OCI-LY3 (cell line): ENCODE results near the gene GABRG3.

ENCODE experiments used
- CTCF ChIP-seq: fragments of 200-600, 300-600 bp; sonication (generic); IDR thresholded peaks from 2 replicates; pipeline ENCODE4 v1.5.1; 2014; ENCODE audit warnings: antibody characterized with exemption, low read length, low read depth
- EZH2phosphoT487 ChIP-seq: fragments of 200-600 bp; shearing (Covaris generic); IDR thresholded peaks from 2 replicates; pipeline ENCODE4 v1.6.1; 2018; ENCODE audit warnings: antibody characterized with exemption, mixed run types, low read depth

GRCh38 chr15:27587810-27588209, 616.8 kb downstream of the GABRG3 start:
- TF ChIP-seq CTCF (no peak), EZH2phosphoT487 (no peak)
